HEK293 (cell line): Measurements from ENCODE around the gene GNS.
A peak's percentile ranks its signal among the peaks of the same experiment; 100 is the strongest.

Experiments used
- KLF8 ChIP-seq: fragments of 450-650 bp; formaldehyde crosslinking; IDR thresholded peaks from 2 replicates; pipeline ENCODE4 v1.5.1; 2016; ENCODE audit warnings: missing biosample characterization, missing genetic modification characterization
- MZF1 ChIP-seq: fragments of 450-650 bp; formaldehyde crosslinking; IDR thresholded peaks from 2 replicates; pipeline ENCODE4 v1.5.1; 2017; ENCODE audit warnings: missing biosample characterization, missing genetic modification characterization, borderline replicate concordance
- TRIM28 ChIP-seq: IDR thresholded peaks from 2 replicates; pipeline ENCODE4 v1.6.1; 2011; ENCODE audit warnings: low read length, control low read depth, borderline replicate concordance
- ZBTB8A ChIP-seq: fragments of 450-650 bp; formaldehyde crosslinking; IDR thresholded peaks from 2 replicates; pipeline ENCODE4 v1.5.1; 2016; ENCODE audit warnings: missing biosample characterization, missing genetic modification characterization
- ZNF146 ChIP-seq: fragments of 450-650 bp; formaldehyde crosslinking; IDR thresholded peaks from 2 replicates; pipeline ENCODE4 v1.5.1; 2016; ENCODE audit warnings: missing biosample characterization, missing genetic modification characterization
- ZNF175 ChIP-seq: fragments of 450-650 bp; formaldehyde crosslinking; IDR thresholded peaks from 2 replicates; pipeline ENCODE4 v1.5.1; 2016; ENCODE audit warnings: missing biosample characterization, missing genetic modification characterization
- ZNF394 ChIP-seq: fragments of 450-650 bp; formaldehyde crosslinking; IDR thresholded peaks from 2 replicates; pipeline ENCODE4 v1.5.1; 2016; ENCODE audit warnings: missing biosample characterization, missing genetic modification characterization, mild to moderate bottlenecking, moderate library complexity, borderline replicate concordance
- ZNF473 ChIP-seq: fragments of 450-650 bp; formaldehyde crosslinking; IDR thresholded peaks from 2 replicates; pipeline ENCODE4 v1.5.1; 2017; ENCODE audit warnings: missing biosample characterization, missing genetic modification characterization
- ZNF629 ChIP-seq: fragments of 450-650 bp; formaldehyde crosslinking; IDR thresholded peaks from 2 replicates; pipeline ENCODE4 v1.5.1; 2017; ENCODE audit warnings: missing biosample characterization, missing genetic modification characterization
- TF ChIP-seq, protein P1 (sequence below): fragments of 450-650 bp; formaldehyde crosslinking; IDR thresholded peaks from 2 replicates; pipeline ENCODE4 v1.5.1; 2016; ENCODE audit warnings: missing biosample characterization, missing genetic modification characterization
- TF ChIP-seq, protein P2 (sequence below): fragments of 450-650 bp; formaldehyde crosslinking; IDR thresholded peaks from 2 replicates; pipeline ENCODE4 v1.5.1; 2016; ENCODE audit warnings: missing biosample characterization, missing genetic modification characterization
- TF ChIP-seq, protein P3 (sequence below): fragments of 450-650 bp; formaldehyde crosslinking; IDR thresholded peaks from 2 replicates; pipeline ENCODE4 v1.5.1; 2017; ENCODE audit warnings: missing biosample characterization, missing genetic modification characterization
- TF ChIP-seq, protein P4 (sequence below): fragments of 450-650 bp; formaldehyde crosslinking; optimal IDR thresholded peaks from 2 replicates; pipeline ENCODE3; 2016; ENCODE audit warnings: missing biosample characterization, mild to moderate bottlenecking, missing genetic modification characterization
- TF ChIP-seq, protein P5 (sequence below): fragments of 450-650 bp; formaldehyde crosslinking; IDR thresholded peaks from 2 replicates; pipeline ENCODE4 v1.5.1; 2016; ENCODE audit warnings: missing biosample characterization, missing genetic modification characterization
- TF ChIP-seq, protein P6 (sequence below): fragments of 450-650 bp; formaldehyde crosslinking; IDR thresholded peaks from 2 replicates; pipeline ENCODE4 v1.5.1; 2017; ENCODE audit warnings: missing biosample characterization, missing genetic modification characterization
- TF ChIP-seq, protein P7 (sequence below): fragments of 450-650 bp; formaldehyde crosslinking; IDR thresholded peaks from 2 replicates; pipeline ENCODE4 v1.5.1; 2016; ENCODE audit warnings: missing biosample characterization, missing genetic modification characterization
- TF ChIP-seq, protein P8 (sequence below): fragments of 450-650 bp; formaldehyde crosslinking; IDR thresholded peaks from 2 replicates; pipeline ENCODE4 v1.5.1; 2016; ENCODE audit warnings: missing biosample characterization, missing genetic modification characterization

Gene GNS

DNA sequence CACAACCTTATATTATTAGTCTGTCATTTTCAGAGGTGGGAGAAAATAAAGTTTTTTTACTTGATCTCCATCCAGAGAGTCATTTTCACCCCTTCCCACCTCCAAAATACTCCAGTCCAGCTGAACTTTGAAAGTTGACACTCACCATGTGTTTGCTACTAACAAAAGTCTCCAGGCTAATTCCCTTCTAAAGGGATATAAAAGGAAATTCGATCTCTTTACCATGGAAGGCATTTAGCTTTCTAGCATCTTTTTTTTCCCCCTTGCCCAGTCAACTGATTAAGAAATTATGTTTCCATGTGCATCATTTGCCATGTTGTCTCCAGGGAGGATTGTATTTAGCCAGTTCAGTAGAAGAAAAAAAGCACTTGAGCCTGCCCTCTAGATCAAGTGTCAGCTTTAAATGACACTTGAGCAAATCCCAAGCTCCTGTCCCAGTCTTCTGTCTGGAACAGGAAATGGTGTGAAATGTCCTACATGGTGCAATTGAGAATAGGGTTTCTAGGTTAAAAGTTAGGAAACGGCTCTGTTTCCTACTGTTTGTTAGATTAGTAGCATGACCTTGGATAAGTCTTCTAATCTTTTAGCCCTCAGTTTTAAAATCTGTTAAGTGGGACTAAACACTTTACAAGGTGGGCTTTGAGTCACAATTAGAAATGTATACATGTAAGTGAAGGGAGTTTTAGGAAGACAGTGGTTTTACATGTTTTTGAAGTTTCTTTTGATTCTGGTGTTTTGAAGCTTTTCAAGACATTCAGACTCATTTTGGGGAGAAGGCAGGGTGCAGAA is 67.2 kb downstream of the GNS start (continued):
- peak; percentile 37; the same call in 1 of the 2 replicates for TF ChIP-seq MZF1 (tag by site-specific recombination)
- TF ChIP-seq, protein P1, sequence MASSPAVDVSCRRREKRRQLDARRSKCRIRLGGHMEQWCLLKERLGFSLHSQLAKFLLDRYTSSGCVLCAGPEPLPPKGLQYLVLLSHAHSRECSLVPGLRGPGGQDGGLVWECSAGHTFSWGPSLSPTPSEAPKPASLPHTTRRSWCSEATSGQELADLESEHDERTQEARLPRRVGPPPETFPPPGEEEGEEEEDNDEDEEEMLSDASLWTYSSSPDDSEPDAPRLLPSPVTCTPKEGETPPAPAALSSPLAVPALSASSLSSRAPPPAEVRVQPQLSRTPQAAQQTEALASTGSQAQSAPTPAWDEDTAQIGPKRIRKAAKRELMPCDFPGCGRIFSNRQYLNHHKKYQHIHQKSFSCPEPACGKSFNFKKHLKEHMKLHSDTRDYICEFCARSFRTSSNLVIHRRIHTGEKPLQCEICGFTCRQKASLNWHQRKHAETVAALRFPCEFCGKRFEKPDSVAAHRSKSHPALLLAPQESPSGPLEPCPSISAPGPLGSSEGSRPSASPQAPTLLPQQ = peak; percentile 39; the same call in 1 of the 2 replicates
- peak; percentile 97 for TF ChIP-seq TRIM28
- TF ChIP-seq ZNF473 (tag by site-specific recombination) = no peak
- TF ChIP-seq, protein P2, sequence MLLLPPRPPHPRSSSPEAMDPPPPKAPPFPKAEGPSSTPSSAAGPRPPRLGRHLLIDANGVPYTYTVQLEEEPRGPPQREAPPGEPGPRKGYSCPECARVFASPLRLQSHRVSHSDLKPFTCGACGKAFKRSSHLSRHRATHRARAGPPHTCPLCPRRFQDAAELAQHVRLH = no peak
- TF ChIP-seq, protein P3, sequence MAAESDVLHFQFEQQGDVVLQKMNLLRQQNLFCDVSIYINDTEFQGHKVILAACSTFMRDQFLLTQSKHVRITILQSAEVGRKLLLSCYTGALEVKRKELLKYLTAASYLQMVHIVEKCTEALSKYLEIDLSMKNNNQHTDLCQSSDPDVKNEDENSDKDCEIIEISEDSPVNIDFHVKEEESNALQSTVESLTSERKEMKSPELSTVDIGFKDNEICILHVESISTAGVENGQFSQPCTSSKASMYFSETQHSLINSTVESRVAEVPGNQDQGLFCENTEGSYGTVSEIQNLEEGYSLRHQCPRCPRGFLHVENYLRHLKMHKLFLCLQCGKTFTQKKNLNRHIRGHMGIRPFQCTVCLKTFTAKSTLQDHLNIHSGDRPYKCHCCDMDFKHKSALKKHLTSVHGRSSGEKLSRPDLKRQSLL = 0 out of 2 replicates have a peak, but pooled peaks have one; percentile 30
- TF ChIP-seq, protein P4, sequence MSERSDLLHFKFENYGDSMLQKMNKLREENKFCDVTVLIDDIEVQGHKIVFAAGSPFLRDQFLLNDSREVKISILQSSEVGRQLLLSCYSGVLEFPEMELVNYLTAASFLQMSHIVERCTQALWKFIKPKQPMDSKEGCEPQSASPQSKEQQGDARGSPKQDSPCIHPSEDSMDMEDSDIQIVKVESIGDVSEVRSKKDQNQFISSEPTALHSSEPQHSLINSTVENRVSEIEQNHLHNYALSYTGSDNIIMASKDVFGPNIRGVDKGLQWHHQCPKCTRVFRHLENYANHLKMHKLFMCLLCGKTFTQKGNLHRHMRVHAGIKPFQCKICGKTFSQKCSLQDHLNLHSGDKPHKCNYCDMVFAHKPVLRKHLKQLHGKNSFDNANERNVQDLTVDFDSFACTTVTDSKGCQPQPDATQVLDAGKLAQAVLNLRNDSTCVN (tag by site-specific recombination) = no peak
- TF ChIP-seq ZNF629 (tag by site-specific recombination) = peak; percentile 74; the same call in 1 of the 2 replicates
- TF ChIP-seq, protein P5, sequence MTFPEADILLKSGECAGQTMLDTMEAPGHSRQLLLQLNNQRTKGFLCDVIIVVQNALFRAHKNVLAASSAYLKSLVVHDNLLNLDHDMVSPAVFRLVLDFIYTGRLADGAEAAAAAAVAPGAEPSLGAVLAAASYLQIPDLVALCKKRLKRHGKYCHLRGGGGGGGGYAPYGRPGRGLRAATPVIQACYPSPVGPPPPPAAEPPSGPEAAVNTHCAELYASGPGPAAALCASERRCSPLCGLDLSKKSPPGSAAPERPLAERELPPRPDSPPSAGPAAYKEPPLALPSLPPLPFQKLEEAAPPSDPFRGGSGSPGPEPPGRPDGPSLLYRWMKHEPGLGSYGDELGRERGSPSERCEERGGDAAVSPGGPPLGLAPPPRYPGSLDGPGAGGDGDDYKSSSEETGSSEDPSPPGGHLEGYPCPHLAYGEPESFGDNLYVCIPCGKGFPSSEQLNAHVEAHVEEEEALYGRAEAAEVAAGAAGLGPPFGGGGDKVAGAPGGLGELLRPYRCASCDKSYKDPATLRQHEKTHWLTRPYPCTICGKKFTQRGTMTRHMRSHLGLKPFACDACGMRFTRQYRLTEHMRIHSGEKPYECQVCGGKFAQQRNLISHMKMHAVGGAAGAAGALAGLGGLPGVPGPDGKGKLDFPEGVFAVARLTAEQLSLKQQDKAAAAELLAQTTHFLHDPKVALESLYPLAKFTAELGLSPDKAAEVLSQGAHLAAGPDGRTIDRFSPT (tag by site-specific recombination) = peak; percentile 62; the same call in 1 of the 2 replicates
- TF ChIP-seq ZNF146 (tag by site-specific recombination) = no peak
- TF ChIP-seq KLF8 (tag by site-specific recombination) = no peak; the same call in 1 of the 2 replicates
- TF ChIP-seq, protein P6, sequence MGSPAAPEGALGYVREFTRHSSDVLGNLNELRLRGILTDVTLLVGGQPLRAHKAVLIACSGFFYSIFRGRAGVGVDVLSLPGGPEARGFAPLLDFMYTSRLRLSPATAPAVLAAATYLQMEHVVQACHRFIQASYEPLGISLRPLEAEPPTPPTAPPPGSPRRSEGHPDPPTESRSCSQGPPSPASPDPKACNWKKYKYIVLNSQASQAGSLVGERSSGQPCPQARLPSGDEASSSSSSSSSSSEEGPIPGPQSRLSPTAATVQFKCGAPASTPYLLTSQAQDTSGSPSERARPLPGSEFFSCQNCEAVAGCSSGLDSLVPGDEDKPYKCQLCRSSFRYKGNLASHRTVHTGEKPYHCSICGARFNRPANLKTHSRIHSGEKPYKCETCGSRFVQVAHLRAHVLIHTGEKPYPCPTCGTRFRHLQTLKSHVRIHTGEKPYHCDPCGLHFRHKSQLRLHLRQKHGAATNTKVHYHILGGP (tag by site-specific recombination) = peak; percentile 71; the same call in 1 of the 2 replicates
- no peak for TF ChIP-seq ZNF175 (tag by site-specific recombination)
- TF ChIP-seq, protein P7, sequence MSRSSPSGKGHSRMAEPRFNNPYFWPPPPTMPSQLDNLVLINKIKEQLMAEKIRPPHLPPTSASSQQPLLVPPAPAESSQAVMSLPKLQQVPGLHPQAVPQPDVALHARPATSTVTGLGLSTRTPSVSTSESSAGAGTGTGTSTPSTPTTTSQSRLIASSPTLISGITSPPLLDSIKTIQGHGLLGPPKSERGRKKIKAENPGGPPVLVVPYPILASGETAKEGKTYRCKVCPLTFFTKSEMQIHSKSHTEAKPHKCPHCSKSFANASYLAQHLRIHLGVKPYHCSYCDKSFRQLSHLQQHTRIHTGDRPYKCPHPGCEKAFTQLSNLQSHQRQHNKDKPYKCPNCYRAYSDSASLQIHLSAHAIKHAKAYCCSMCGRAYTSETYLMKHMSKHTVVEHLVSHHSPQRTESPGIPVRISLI (tag by site-specific recombination) = peak; percentile 88
- TF ChIP-seq ZNF394 (tag by site-specific recombination) = peak; percentile 36; the same call in 1 of the 2 replicates
- peak; percentile 27; the same call in 1 of the 2 replicates for TF ChIP-seq ZBTB8A (tag by site-specific recombination)
- TF ChIP-seq, protein P8, sequence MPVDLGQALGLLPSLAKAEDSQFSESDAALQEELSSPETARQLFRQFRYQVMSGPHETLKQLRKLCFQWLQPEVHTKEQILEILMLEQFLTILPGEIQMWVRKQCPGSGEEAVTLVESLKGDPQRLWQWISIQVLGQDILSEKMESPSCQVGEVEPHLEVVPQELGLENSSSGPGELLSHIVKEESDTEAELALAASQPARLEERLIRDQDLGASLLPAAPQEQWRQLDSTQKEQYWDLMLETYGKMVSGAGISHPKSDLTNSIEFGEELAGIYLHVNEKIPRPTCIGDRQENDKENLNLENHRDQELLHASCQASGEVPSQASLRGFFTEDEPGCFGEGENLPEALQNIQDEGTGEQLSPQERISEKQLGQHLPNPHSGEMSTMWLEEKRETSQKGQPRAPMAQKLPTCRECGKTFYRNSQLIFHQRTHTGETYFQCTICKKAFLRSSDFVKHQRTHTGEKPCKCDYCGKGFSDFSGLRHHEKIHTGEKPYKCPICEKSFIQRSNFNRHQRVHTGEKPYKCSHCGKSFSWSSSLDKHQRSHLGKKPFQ = peak; percentile 90
